Ectodermal cell (in vitro differentiated cells): Measurements from ENCODE around the gene NCK1.

Experiments
- H3K27ac ChIP-seq: 2 replicates; pipeline ENCODE4 v1.7.0; 2013; ENCODE audit warnings: mild to moderate bottlenecking, low read depth, low read length; ENCODE audit not compliant: insufficient read depth, poor library complexity, severe bottlenecking
- H3K27me3 ChIP-seq: 2 replicates; pipeline ENCODE4 v1.7.0; 2013; ENCODE audit warnings: mild to moderate bottlenecking, low read length; ENCODE audit not compliant: insufficient read depth, control insufficient read depth, poor library complexity, severe bottlenecking
- H3K36me3 ChIP-seq: one replicate; pipeline ENCODE4 v1.7.0; 2013; ENCODE audit warnings: low read length; ENCODE audit not compliant: control insufficient read depth, insufficient read depth
- H3K4me1 ChIP-seq: one replicate; pipeline ENCODE4 v1.7.0; 2013; ENCODE audit warnings: low read length; ENCODE audit not compliant: control insufficient read depth, insufficient read depth
- H3K4me3 ChIP-seq: 2 replicates; pipeline ENCODE4 v1.7.0; 2013; ENCODE audit warnings: low read depth, low read length, control low read depth; ENCODE audit not compliant: insufficient read depth
- H3K9me3 ChIP-seq: 2 replicates; pipeline ENCODE4 v1.7.0; 2013; ENCODE audit warnings: mild to moderate bottlenecking, low read length, moderate library complexity; ENCODE audit not compliant: control insufficient read depth
- WGBS, 2 experiments: methylation state at CpG; one replicate each; pipeline ENCODE4 v1.1.7; 2013; ENCODE audit warnings: missing lambda C conversion rate in 2 of 2; 5-methylcytosine and 5-hydroxymethylcytosine counted together

The NCK1 gene

GRCh38 chr3:136943436-136943835 is 81.4 kb downstream of the NCK1 start:
- Histone ChIP-seq H3K27me3 (no peaks in the 10 kb centered on the region), H3K36me3 (peaks cover 7% of the 10 kb centered on the region), H3K4me3 (no peak overlapping the region), H3K9me3 (no peaks in the 10 kb centered on the region), H3K4me1 (no peaks in the 10 kb centered on the region), H3K27ac (no peak overlapping the region)
- WGBS, 2 experiments: 86 to 100% methylated on average over 2 to 3 of the region's 3 CpGs

- H3K9me3 ChIP-seq: no peaks in the 10 kb centered on the region
- no peak overlapping the region for H3K4me3 ChIP-seq
- peaks cover 7% of the 10 kb centered on the region for H3K36me3 ChIP-seq
- 94 to 95% methylated on average over 1 of the region's 1 CpG for WGBS, 2 experiments
- H3K27ac ChIP-seq: no peak overlapping the region
- no peaks in the 10 kb centered on the region for H3K4me1 ChIP-seq
- no peaks in the 10 kb centered on the region for H3K27me3 ChIP-seq
Measured at GRCh38 chr3:136946978-136947377, 85.0 kb downstream of the NCK1 start.

GRCh38 chr3:136947477-136947876 is 85.5 kb downstream of the NCK1 start:
- Histone ChIP-seq H3K9me3 (no peaks in the 10 kb centered on the region), H3K27me3 (no peaks in the 10 kb centered on the region), H3K4me3 (no peak overlapping the region), H3K27ac (no peak overlapping the region), H3K36me3 (peaks cover 7% of the 10 kb centered on the region), H3K4me1 (no peaks in the 10 kb centered on the region)
- whole genome bisulfite sequencing, 2 experiments: 0% methylated on average over 1 of the region's 2 CpGs

GRCh38 chr3:136949146-136949545 is 87.1 kb downstream of the NCK1 start:
- Histone ChIP-seq H3K9me3 (no peaks in the 10 kb centered on the region), H3K4me3 (no peak overlapping the region), H3K36me3 (peaks cover 7% of the 10 kb centered on the region), H3K27me3 (no peaks in the 10 kb centered on the region), H3K27ac (no peak overlapping the region), H3K4me1 (no peaks in the 10 kb centered on the region)

- no peak overlapping the region for H3K4me3 ChIP-seq
- H3K9me3 ChIP-seq: no peaks in the 10 kb centered on the region
- WGBS, 2 experiments: 100% methylated on average over 2 of the region's 2 CpGs; no CpG with 5 or more reads in 1 of the 2 experiments
- H3K4me1 ChIP-seq: no peaks in the 10 kb centered on the region
- peaks cover 7% of the 10 kb centered on the region for H3K36me3 ChIP-seq
- H3K27ac ChIP-seq: no peak overlapping the region
- no peaks in the 10 kb centered on the region for H3K27me3 ChIP-seq
Measured at GRCh38 chr3:136949708-136950107, 87.7 kb downstream of the NCK1 start.

GRCh38 chr3:136950623-136951022 is 88.6 kb downstream of the NCK1 start:
- WGBS, 2 experiments: 86 to 96% methylated on average over 1 of the region's 1 CpG
- Histone ChIP-seq H3K4me3 (no peak overlapping the region), H3K9me3 (no peaks in the 10 kb centered on the region), H3K36me3 (peaks cover 5% of the 10 kb centered on the region), H3K27ac (no peak overlapping the region), H3K4me1 (no peaks in the 10 kb centered on the region), H3K27me3 (no peaks in the 10 kb centered on the region)

- Histone ChIP-seq H3K36me3 (no peaks in the 10 kb centered on the region), H3K4me1 (no peaks in the 10 kb centered on the region), H3K27me3 (no peaks in the 10 kb centered on the region), H3K27ac (no peak overlapping the region), H3K4me3 (no peak overlapping the region), H3K9me3 (no peaks in the 10 kb centered on the region)
- 100% methylated on average over 1 of the region's 1 CpG for WGBS, 2 experiments
Measured at GRCh38 chr3:136952292-136952691, 90.3 kb downstream of the NCK1 start.

GRCh38 chr3:136954251-136954650 is 92.2 kb downstream of the NCK1 start:
- H3K27me3 ChIP-seq: no peaks in the 10 kb centered on the region
- H3K36me3 ChIP-seq: no peaks in the 10 kb centered on the region
- H3K4me1 ChIP-seq: no peaks in the 10 kb centered on the region
- 92 to 100% methylated on average over 1 to 2 of the region's 2 CpGs for WGBS, 2 experiments
- no peaks in the 10 kb centered on the region for H3K9me3 ChIP-seq
- no peak overlapping the region for H3K4me3 ChIP-seq
- no peak overlapping the region for H3K27ac ChIP-seq

- no peaks in the 10 kb centered on the region for H3K36me3 ChIP-seq
- H3K4me3 ChIP-seq: no peak overlapping the region
- no peaks in the 10 kb centered on the region for H3K9me3 ChIP-seq
- H3K27me3 ChIP-seq: no peaks in the 10 kb centered on the region
- H3K27ac ChIP-seq: no peak overlapping the region
- WGBS, 2 experiments: 78 to 83% methylated on average over 4 of the region's 4 CpGs
- H3K4me1 ChIP-seq: no peaks in the 10 kb centered on the region
Measured at GRCh38 chr3:136954980-136955780, 93.2 kb downstream of the NCK1 start.

- H3K36me3 ChIP-seq: no peaks in the 10 kb centered on the region
- no peak overlapping the region for H3K27ac ChIP-seq
- H3K27me3 ChIP-seq: no peaks in the 10 kb centered on the region
- no peaks in the 10 kb centered on the region for H3K4me1 ChIP-seq
- WGBS, 2 experiments: 88 to 90% methylated on average over 2 of the region's 2 CpGs
- H3K4me3 ChIP-seq: no peak overlapping the region
- H3K9me3 ChIP-seq: no peaks in the 10 kb centered on the region
Measured at GRCh38 chr3:136955813-136956212, 93.8 kb downstream of the NCK1 start.
